ENCODE data around the gene GPR75. TPM values are rescaled to one million over a fixed set of nuclear protein-coding genes. Genes with fewer than 3 reads are reported as not detected.
"Not testable (repeated sequence)": the region's sequence is repeated elsewhere in the genome, so short reads cannot be mapped to it uniquely, and the experiment has no call there.

Gene GPR75
- total RNA-seq, 1 experiment from 2014 or later: not detected

- in situ Hi-C loops (cut with HindIII; ENCODE audit: low sequenced_read_pairs): no loop called here
- DNase-seq (ENCODE audit: low spot score): no peak
Observed at GRCh38 chr2:53861824-53862223, 2.1 kb upstream of the GPR75 start.

- no peak for DNase-seq (ENCODE audit: low spot score)
- in situ Hi-C loops (cut with HindIII; ENCODE audit: low sequenced_read_pairs): no loop called here
Observed at GRCh38 chr2:53856272-53856671, 3.5 kb downstream of the GPR75 start.

GRCh38 chr2:53854678-53855077 lies 5.1 kb downstream of the GPR75 start:
- in situ Hi-C loops (cut with HindIII; ENCODE audit: low sequenced_read_pairs): no loop called here

GRCh38 chr2:53852532-53852931 lies 7.2 kb downstream of the GPR75 start:
- in situ Hi-C loops (cut with HindIII; ENCODE audit: low sequenced_read_pairs): no loop called here
- no peak for DNase-seq (ENCODE audit: low spot score)

More at GRCh38 chr2:53854678-53855077, 5.1 kb downstream of the GPR75 start:
- DNase-seq (ENCODE audit: low spot score): no peak

- in situ Hi-C loops (cut with HindIII; ENCODE audit: low sequenced_read_pairs): not testable (repeated sequence)
Observed at GRCh38 chr2:53851052-53851757, 8.6 kb downstream of the GPR75 start.

GRCh38 chr2:53848062-53848461 lies 11.7 kb downstream of the GPR75 start:
- in situ Hi-C loops (cut with HindIII; ENCODE audit: low sequenced_read_pairs): no loop called here
- no peak for DNase-seq (ENCODE audit: low spot score)

More at GRCh38 chr2:53851052-53851757, 8.6 kb downstream of the GPR75 start:
- not testable (repeated sequence) for DNase-seq (ENCODE audit: low spot score)

- in situ Hi-C loops (cut with HindIII; ENCODE audit: low sequenced_read_pairs): no loop called here
- DNase-seq (ENCODE audit: low spot score): no peak
Observed at GRCh38 chr2:53843595-53843994, 16.2 kb downstream of the GPR75 start.

GRCh38 chr2:53842891-53843290 lies 16.9 kb downstream of the GPR75 start:
- in situ Hi-C loops (cut with HindIII; ENCODE audit: low sequenced_read_pairs): no loop called here
- no peak for DNase-seq (ENCODE audit: low spot score)

GRCh38 chr2:53841651-53842050 lies 18.1 kb downstream of the GPR75 start:
- in situ Hi-C loops (cut with HindIII; ENCODE audit: low sequenced_read_pairs); DNase-seq (ENCODE audit: low spot score): not testable (repeated sequence)

- in situ Hi-C loops (cut with HindIII; ENCODE audit: low sequenced_read_pairs): no loop called here
- DNase-seq (ENCODE audit: low spot score): no peak
Observed at GRCh38 chr2:53840580-53840979, 19.2 kb downstream of the GPR75 start.

GRCh38 chr2:53829980-53830290 lies 29.8 kb downstream of the GPR75 start:
- in situ Hi-C loops (cut with HindIII; ENCODE audit: low sequenced_read_pairs): not testable (repeated sequence)

GRCh38 chr2:53829273-53829979 lies 30.3 kb downstream of the GPR75 start:
- in situ Hi-C loops (cut with HindIII; ENCODE audit: low sequenced_read_pairs): no loop called here
- no peak for DNase-seq (ENCODE audit: low spot score)

More at GRCh38 chr2:53829980-53830290, 29.8 kb downstream of the GPR75 start:
- DNase-seq (ENCODE audit: low spot score): not testable (repeated sequence)

GRCh38 chr2:53828331-53828730 lies 31.4 kb downstream of the GPR75 start:
- in situ Hi-C loops (cut with HindIII; ENCODE audit: low sequenced_read_pairs): no loop called here
- DNase-seq (ENCODE audit: low spot score): no peak

GRCh38 chr2:53827398-53828175 lies 32.2 kb downstream of the GPR75 start:
- peak; percentile 9 for DNase-seq (ENCODE audit: low spot score)

GRCh38 chr2:53826587-53827397 lies 33.0 kb downstream of the GPR75 start:
- peak; percentile 38 for DNase-seq (ENCODE audit: low spot score)
- in situ Hi-C loops (cut with HindIII; ENCODE audit: low sequenced_read_pairs): no loop called here

More at GRCh38 chr2:53827398-53828175, 32.2 kb downstream of the GPR75 start:
- in situ Hi-C loops (cut with HindIII; ENCODE audit: low sequenced_read_pairs): no loop called here

- in situ Hi-C loops (cut with HindIII; ENCODE audit: low sequenced_read_pairs): no loop called here
- DNase-seq (ENCODE audit: low spot score): no peak
Observed at GRCh38 chr2:53826030-53826410, 33.7 kb downstream of the GPR75 start.

- DNase-seq (ENCODE audit: low spot score); in situ Hi-C loops (cut with HindIII; ENCODE audit: low sequenced_read_pairs): not testable (repeated sequence)
Observed at GRCh38 chr2:53823639-53824038, 36.1 kb downstream of the GPR75 start.

- no peak for DNase-seq (ENCODE audit: low spot score)
- in situ Hi-C loops (cut with HindIII; ENCODE audit: low sequenced_read_pairs): no loop called here
Observed at GRCh38 chr2:53821810-53822209, 38.0 kb downstream of the GPR75 start.

GRCh38 chr2:53820711-53821110 lies 39.1 kb downstream of the GPR75 start:
- DNase-seq (ENCODE audit: low spot score): no peak
- in situ Hi-C loops (cut with HindIII; ENCODE audit: low sequenced_read_pairs): no loop called here
